HepG2 (cell line): ENCODE results near the gene CLHC1. TPM values are rescaled to one million over a fixed set of nuclear protein-coding genes. Genes with fewer than 3 reads are reported as not detected.

ENCODE experiments used
- ATAC-seq: fragments of 200-7000 bp; cut with Tn5 transposase; 3 replicates; pipeline ENCODE4 v1.9.1; 2020; ENCODE audit warnings: mild to moderate bottlenecking, moderate library complexity
- BruUV-seq: library from RNA; stranded (reverse); fragments of 400-500 nt; replicated peaks from 2 replicates; lab custom pipeline; 2021; lab: Mats Ljungman, UMichigan
- CTCF ChIA-PET: fragments of 300-600 bp; formaldehyde crosslinking; extraction: SDS; loops from one replicate; lab custom pipeline; 2021; ENCODE audit warnings: low total read pairs, inconsistent platforms, low intra/inter-chr PET ratio; lab: Yijun Ruan, JAX
- POLR2A ChIA-PET: fragments of 350-600 bp; sonication (Branson Sonifier 250); formaldehyde crosslinking; loops from one replicate; lab custom pipeline; 2020; ENCODE audit warnings: antibody characterized with exemption, inconsistent platforms; lab: Yijun Ruan, JAX
- DNase-seq: peaks from one replicate; pipeline ENCODE4 v3.0.0-alpha.2; 2015; ENCODE audit warnings: low spot score
- FAIRE-seq: peaks from 3 replicates; lab custom pipeline; 2011; peaks lifted over from hg19 to GRCh38; lab: Jason Lieb, UNC
- H2AFZ ChIP-seq: one replicate; pipeline ENCODE4 v1.6.1; 2011; ENCODE audit warnings: low read length, inconsistent platforms
- H3K27ac ChIP-seq: fragments of 300-600 bp; 3 replicates; pipeline ENCODE4 v1.8.0; 2011; ENCODE audit warnings: mixed run types, mild to moderate bottlenecking, mixed read lengths, low read length, inconsistent platforms; ENCODE audit not compliant: insufficient read depth; ENCODE audit errors: extremely low read length
- H3K27me3 ChIP-seq, 2 experiments: fragments of 200-600 bp in 1 of 2; 2 replicates in 1 of 2; 3 replicates in 1 of 2; pipeline versions ENCODE4 v1.6.0 to v1.8.0; 2011; ENCODE audit warnings: low read length in 2 of 2, mild to moderate bottlenecking in 2 of 2, moderate library complexity in 2 of 2, inconsistent platforms in 1 of 2; ENCODE audit not compliant: insufficient read depth in 2 of 2, control insufficient read depth in 1 of 2
- H3K36me3 ChIP-seq, 2 experiments: fragments of 200-600 bp in 1 of 2; replicated peaks in 1 of 2; 2 replicates in 1 of 2; 3 replicates in 1 of 2; pipeline versions ENCODE4 v1.5.1 to v1.8.0; 2011; ENCODE audit warnings: low read length in 2 of 2, inconsistent platforms in 1 of 2; ENCODE audit not compliant: insufficient read depth in 2 of 2, control insufficient read depth in 1 of 2
- H3K4me1 ChIP-seq: 2 replicates; pipeline ENCODE4 v1.5.1; 2012; ENCODE audit warnings: low read length, inconsistent platforms; ENCODE audit not compliant: insufficient read depth
- H3K4me2 ChIP-seq: 2 replicates; pipeline ENCODE4 v1.6.0; 2011; ENCODE audit warnings: low read depth, low read length, inconsistent platforms
- H3K4me3 ChIP-seq, 3 experiments: fragments of 200-600 bp in 1 of 3; sonication (generic), shearing (Covaris generic) in 1 of 3; replicated peaks in 1 of 3; 2 replicates each; pipeline ENCODE4 v1.5.1; 2011 to 2016; ENCODE audit warnings: low read length in 3 of 3, inconsistent platforms in 2 of 3, low read depth in 2 of 3, mild to moderate bottlenecking in 2 of 3, control low read depth in 1 of 3, mixed read lengths in 1 of 3; ENCODE audit not compliant: insufficient read depth in 1 of 3
- H3K79me2 ChIP-seq: one replicate; pipeline ENCODE4 v1.6.1; 2011; ENCODE audit warnings: low read length, inconsistent platforms; ENCODE audit not compliant: insufficient read depth
- H3K9ac ChIP-seq: 2 replicates; pipeline ENCODE4 v1.6.0; 2011; ENCODE audit warnings: mild to moderate bottlenecking, low read depth, low read length, inconsistent platforms; ENCODE audit not compliant: insufficient read depth
- H3K9me3 ChIP-seq: 2 replicates; pipeline ENCODE4 v1.5.1; 2012; ENCODE audit warnings: mild to moderate bottlenecking, low read length
- H4K20me1 ChIP-seq: 2 replicates; pipeline ENCODE4 v1.6.0; 2011; ENCODE audit warnings: inconsistent platforms, mild to moderate bottlenecking, low read length, moderate library complexity; ENCODE audit not compliant: insufficient read depth
- ATM ChIP-seq: fragments of 450-650 bp; IDR thresholded peaks from 2 replicates; pipeline ENCODE4 v1.7.1; 2017; ENCODE audit warnings: mild to moderate bottlenecking, borderline replicate concordance
- CAMTA2 ChIP-seq: sonication (generic); formaldehyde crosslinking; IDR thresholded peaks from 2 replicates; pipeline ENCODE4 v1.4.0; 2020; ENCODE audit warnings: mild to moderate bottlenecking, missing genetic modification reagents, borderline replicate concordance
- CEBPG ChIP-seq: IDR thresholded peaks from 2 replicates; pipeline ENCODE4 v1.6.1; 2016
- DR1 ChIP-seq: sonication (generic); formaldehyde crosslinking; IDR thresholded peaks from 2 replicates; pipeline ENCODE4 v1.8.0; 2021; ENCODE audit warnings: mild to moderate bottlenecking, missing genetic modification reagents, inconsistent platforms
- ELF4 ChIP-seq: sonication (generic); formaldehyde crosslinking; IDR thresholded peaks from 2 replicates; pipeline ENCODE4 v1.5.0; 2020; ENCODE audit warnings: missing genetic modification reagents, mild to moderate bottlenecking, moderate library complexity, borderline replicate concordance
- FOXA3 ChIP-seq: IDR thresholded peaks from 2 replicates; pipeline ENCODE4 v1.6.1; 2016; ENCODE audit warnings: missing genetic modification reagents, missing compliant biosample characterization
- GFI1 ChIP-seq: sonication (generic); formaldehyde crosslinking; IDR thresholded peaks from 2 replicates; pipeline ENCODE4 v1.5.0; 2020; ENCODE audit warnings: missing genetic modification reagents, mild to moderate bottlenecking, borderline replicate concordance
- MAFK ChIP-seq, 2 experiments: IDR thresholded peaks in 1 of 2; conservative IDR thresholded peaks in 1 of 2; 2 replicates each; pipeline ENCODE4 v1.6.1; 2011; ENCODE audit warnings: improper control_type of control experiment in 2 of 2, low read length in 2 of 2
- NFYB ChIP-seq: sonication (generic); formaldehyde crosslinking; IDR thresholded peaks from 2 replicates; pipeline ENCODE4 v1.4.0; 2020; ENCODE audit warnings: missing genetic modification reagents
- SMYD3 ChIP-seq: sonication (generic); formaldehyde crosslinking; IDR thresholded peaks from 2 replicates; pipeline ENCODE4 v1.8.1; 2023; ENCODE audit warnings: mild to moderate bottlenecking, missing genetic modification reagents
- YY1 ChIP-seq: IDR thresholded peaks from 2 replicates; pipeline ENCODE4 v1.6.1; 2011; ENCODE audit warnings: low read length, low read depth, moderate library complexity, mild to moderate bottlenecking; ENCODE audit not compliant: insufficient read depth, insufficient replicate concordance
- ZNF207 ChIP-seq: fragments of 450-650 bp; IDR thresholded peaks from 2 replicates; pipeline ENCODE4 v1.6.1; 2016; ENCODE audit warnings: antibody characterized with exemption, borderline replicate concordance
- ZNF589 ChIP-seq: sonication (generic); formaldehyde crosslinking; conservative IDR thresholded peaks from 2 replicates; pipeline ENCODE4 v1.8.0; 2022; ENCODE audit warnings: mild to moderate bottlenecking, moderate library complexity, missing genetic modification reagents
- ZNF614 ChIP-seq: IDR thresholded peaks from 2 replicates; pipeline ENCODE4 v1.6.1; 2018; ENCODE audit warnings: missing biosample characterization, missing genetic modification reagents, inconsistent platforms, borderline replicate concordance
- WGBS: methylation state at CpG from one replicate; pipeline ENCODE4 v1.1.6; 2017; ENCODE audit warnings: low lambda C conversion rate; 5-methylcytosine and 5-hydroxymethylcytosine counted together
- in situ Hi-C: cut with HindIII; loops from 2 replicates; pipeline ENCODE4 v1.10.0; 2017; ENCODE audit warnings: low pct_unique_long_range_greater_than_20kb; ENCODE audit not compliant: extremely low pct_ligation_motif_present
- intact Hi-C: fragments of 100-400 bp; cut with micrococcal nuclease; formaldehyde crosslinking; loops from one replicate; pipeline ENCODE4 v1.10.0; 2022; ENCODE audit not compliant: unreplicated experiment
- polyA plus RNA-seq, 8 experiments: library from polyadenylated mRNA; depleted of rRNA in 3 of 8; stranded (reverse) in 7 of 8; unstranded in 1 of 8; fragments of >200 nt; fragmentation: Illumina TruSeq in 4 of 8; extraction: Trizol in 4 of 8; gene quantifications; 2 replicates each; pipeline versions ENCODE4 v1.2.1 to v1.2.3, GENCODE V29; 2011 to 2016; ENCODE audit warnings: low read depth in 4 of 8, missing spikeins in 1 of 8, mixed read lengths in 1 of 8; ENCODE audit not compliant: insufficient read depth in 1 of 8
- total RNA-seq, 5 experiments: library from RNA; depleted of rRNA; stranded (reverse); fragments of >200 nt; fragmentation: Illumina TruSeq; extraction: Trizol; gene quantifications; 2 replicates each; pipeline ENCODE4 v1.2.3, GENCODE V29; 2016; ENCODE audit warnings: low read depth in 1 of 5
- TF ChIP-seq, protein P1 (sequence below): sonication (generic); formaldehyde crosslinking; IDR thresholded peaks from 2 replicates; pipeline ENCODE4 v1.5.0; 2020; ENCODE audit warnings: mild to moderate bottlenecking, missing genetic modification reagents
- TF ChIP-seq, protein P2 (sequence below): sonication (generic); formaldehyde crosslinking; IDR thresholded peaks from 2 replicates; pipeline ENCODE4 v1.8.1; 2023; ENCODE audit warnings: mild to moderate bottlenecking, missing genetic modification reagents
- TF ChIP-seq, protein P3 (sequence below), 2 experiments: fragments of 450-650 bp in 1 of 2; sonication (generic) in 1 of 2; formaldehyde crosslinking; IDR thresholded peaks; 2 replicates each; pipeline versions ENCODE4 v1.5.0 to v1.8.0; 2020 to 2022; ENCODE audit warnings: mild to moderate bottlenecking in 1 of 2, missing genetic modification reagents in 1 of 2

Gene CLHC1
- total and polyA plus RNA-seq, 2 of the 13 experiments (the other 11 are each of a cell fraction or from before 2014, with no cell fraction given), result 9.8 to 12.6 TPM

DNA sequence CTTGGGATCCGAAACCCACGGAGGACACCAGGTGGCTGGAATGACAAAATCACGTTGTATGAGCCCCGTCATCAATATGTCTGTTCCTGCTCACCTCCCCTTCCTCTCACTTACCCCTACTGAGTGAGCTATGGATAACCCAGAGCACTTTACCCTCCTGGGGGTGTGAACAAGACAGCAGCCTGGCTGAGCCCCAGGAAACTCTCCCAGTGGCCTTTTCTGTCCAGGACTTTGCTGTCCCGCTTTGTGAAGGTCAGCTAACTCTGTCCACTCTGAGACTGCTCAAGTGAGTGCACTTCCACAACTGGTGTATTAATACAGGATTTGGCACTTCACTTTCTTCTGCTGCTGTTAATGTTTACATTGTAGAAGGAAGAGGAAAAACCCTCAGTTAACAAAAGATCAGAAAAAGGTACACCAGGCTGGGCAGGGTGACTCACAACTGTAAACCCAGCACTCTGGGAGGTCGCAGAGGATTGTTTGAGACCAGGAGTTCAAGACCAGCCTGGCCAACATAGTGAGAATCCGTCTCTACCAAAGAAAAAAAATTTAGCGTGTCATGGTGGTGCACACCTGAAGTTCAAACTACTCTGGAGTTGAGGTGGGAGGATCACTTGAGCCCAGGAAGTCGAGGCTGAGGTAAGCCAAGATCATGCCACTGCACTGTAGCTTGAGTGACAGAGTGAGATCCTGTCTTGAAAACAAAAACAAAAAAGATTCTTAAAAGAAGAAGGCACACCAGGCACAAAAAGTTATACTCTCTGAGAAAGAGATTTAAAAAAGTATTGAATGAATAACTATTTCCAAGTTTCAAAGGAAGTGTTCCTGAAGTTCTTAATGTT, 90.3 kb downstream of the CLHC1 start (continued):
- TF ChIP-seq, protein P1, sequence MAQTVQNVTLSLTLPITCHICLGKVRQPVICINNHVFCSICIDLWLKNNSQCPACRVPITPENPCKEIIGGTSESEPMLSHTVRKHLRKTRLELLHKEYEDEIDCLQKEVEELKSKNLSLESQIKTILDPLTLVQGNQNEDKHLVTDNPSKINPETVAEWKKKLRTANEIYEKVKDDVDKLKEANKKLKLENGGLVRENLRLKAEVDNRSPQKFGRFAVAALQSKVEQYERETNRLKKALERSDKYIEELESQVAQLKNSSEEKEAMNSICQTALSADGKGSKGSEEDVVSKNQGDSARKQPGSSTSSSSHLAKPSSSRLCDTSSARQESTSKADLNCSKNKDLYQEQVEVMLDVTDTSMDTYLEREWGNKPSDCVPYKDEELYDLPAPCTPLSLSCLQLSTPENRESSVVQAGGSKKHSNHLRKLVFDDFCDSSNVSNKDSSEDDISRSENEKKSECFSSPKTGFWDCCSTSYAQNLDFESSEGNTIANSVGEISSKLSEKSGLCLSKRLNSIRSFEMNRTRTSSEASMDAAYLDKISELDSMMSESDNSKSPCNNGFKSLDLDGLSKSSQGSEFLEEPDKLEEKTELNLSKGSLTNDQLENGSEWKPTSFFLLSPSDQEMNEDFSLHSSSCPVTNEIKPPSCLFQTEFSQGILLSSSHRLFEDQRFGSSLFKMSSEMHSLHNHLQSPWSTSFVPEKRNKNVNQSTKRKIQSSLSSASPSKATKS (CRISPR knock-in tag), result no peak
- TF ChIP-seq, all 625 proteins: peak for 16

DNA sequence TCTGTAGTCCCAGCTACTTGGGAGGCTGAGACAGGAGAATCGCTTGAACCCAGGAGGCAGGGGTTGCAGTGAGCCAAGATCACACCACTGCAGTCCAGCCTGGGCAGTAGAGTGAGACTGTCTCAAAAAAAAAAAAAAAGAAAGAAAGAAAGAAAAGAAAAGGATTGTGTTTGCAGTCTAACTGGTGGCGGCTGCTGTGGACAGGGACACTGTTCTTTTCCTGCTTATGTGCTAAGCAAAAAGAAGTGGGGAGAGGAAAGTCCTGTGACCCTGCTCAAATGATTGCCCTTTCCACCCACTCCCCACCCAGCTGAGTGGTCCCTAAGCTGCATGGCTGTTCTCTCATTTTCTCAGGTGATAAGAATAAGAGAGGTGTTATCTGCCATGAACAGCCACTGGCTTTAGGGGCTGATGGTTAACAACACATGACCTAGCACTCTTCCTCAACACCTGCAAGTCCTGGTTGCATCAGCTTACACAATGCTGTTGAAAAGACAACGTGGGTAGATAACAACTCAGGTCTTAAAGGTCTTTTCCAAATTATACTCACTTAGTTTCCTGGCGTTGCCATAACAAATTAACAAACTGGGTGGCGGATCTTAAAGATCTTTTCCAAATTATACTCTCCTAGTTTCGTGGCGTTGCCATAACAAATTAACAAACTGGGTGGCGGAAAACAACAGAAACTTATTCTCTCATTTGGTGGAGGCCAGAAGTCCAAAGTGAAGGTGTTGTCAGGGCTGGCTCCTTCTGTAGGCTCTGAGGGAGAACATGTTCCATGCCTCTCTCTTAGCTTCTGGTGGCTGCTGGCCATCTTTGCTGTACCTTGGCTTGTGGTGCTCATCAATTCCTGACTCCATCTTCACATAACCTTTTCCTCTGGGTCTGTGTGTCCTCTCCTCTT, 91.5 kb downstream of the CLHC1 start:
- H2AFZ ChIP-seq, result no peak overlapping the region
- no peaks in the 10 kb centered on the region for H4K20me1 ChIP-seq
- H3K27ac ChIP-seq, result no peak overlapping the region
- CTCF ChIA-PET, result no interaction called here
- WGBS, result 55% methylated on average over 8 of the region's 8 CpGs
- ATAC-seq (no peak), FAIRE-seq (no peak), DNase-seq (no peak)
- H3K4me2 ChIP-seq, result no peak overlapping the region
- H3K9ac ChIP-seq, result no peak overlapping the region
- no peaks in the 10 kb centered on the region for H3K79me2 ChIP-seq
- H3K9me3 ChIP-seq, result no peaks in the 10 kb centered on the region
- no TSS peak for BruUV-seq
- H3K36me3 ChIP-seq, result no peaks in the 10 kb centered on the region
- no peak overlapping the region for H3K4me3 ChIP-seq
- POLR2A ChIA-PET, result no interaction called here
- H3K4me1 ChIP-seq, result peaks cover 40% of the 10 kb centered on the region
- in situ Hi-C loops, result no loop called here
- intact Hi-C loops, result no loop called here
- H3K27me3 ChIP-seq, result peaks cover 1 to 29% of the 10 kb centered on the region in 2 experiments; a peak in 3 of 5 replicates
- TF ChIP-seq YY1, result no peak
- TF ChIP-seq, protein P2, sequence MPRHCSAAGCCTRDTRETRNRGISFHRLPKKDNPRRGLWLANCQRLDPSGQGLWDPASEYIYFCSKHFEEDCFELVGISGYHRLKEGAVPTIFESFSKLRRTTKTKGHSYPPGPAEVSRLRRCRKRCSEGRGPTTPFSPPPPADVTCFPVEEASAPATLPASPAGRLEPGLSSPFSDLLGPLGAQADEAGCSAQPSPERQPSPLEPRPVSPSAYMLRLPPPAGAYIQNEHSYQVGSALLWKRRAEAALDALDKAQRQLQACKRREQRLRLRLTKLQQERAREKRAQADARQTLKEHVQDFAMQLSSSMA (CRISPR knock-in tag), result no peak
- TF ChIP-seq FOXA3 (CRISPR knock-in tag), result no peak
- TF ChIP-seq, protein P3, sequence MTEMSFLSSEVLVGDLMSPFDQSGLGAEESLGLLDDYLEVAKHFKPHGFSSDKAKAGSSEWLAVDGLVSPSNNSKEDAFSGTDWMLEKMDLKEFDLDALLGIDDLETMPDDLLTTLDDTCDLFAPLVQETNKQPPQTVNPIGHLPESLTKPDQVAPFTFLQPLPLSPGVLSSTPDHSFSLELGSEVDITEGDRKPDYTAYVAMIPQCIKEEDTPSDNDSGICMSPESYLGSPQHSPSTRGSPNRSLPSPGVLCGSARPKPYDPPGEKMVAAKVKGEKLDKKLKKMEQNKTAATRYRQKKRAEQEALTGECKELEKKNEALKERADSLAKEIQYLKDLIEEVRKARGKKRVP (CRISPR knock-in tag; IDR thresholded peaks at IDR 0.05), result peak in 1 of 2 experiments; percentile 68; a peak in 2 of 4 replicates
- TF ChIP-seq SMYD3 (CRISPR knock-in tag), result no peak
- TF ChIP-seq GFI1 (CRISPR knock-in tag), result no peak
- no peak for TF ChIP-seq NFYB (CRISPR knock-in tag)
- no peak for TF ChIP-seq DR1 (CRISPR knock-in tag)
- no peak for TF ChIP-seq ATM
- TF ChIP-seq ZNF207, result no peak
- TF ChIP-seq MAFK (conservative IDR thresholded peaks at IDR 0.05 in 1 of 2, IDR thresholded peaks at IDR 0.05 in 1 of 2; ENCODE audit: low read length in 2 of 2), result no peak
- TF ChIP-seq ELF4 (CRISPR knock-in tag), result no peak
- TF ChIP-seq ZNF614 (CRISPR knock-in tag), result no peak
- no peak for TF ChIP-seq ZNF589
- peak; percentile 44; the same call in 1 of the 2 replicates for TF ChIP-seq CEBPG
- TF ChIP-seq CAMTA2 (CRISPR knock-in tag), result no peak
